T-helper 1 cell (primary cell): ENCODE results near the gene SCAMP3.
A peak's percentile ranks its signal among the peaks of the same experiment; 100 is the strongest.
"Not testable (repeated sequence)": the region's sequence is repeated elsewhere in the genome, so short reads cannot be mapped to it uniquely, and the experiment has no call there.

Source experiments
- DNase-seq, 5 donors: peaks; one replicate each; pipeline ENCODE4 v3.0.0-alpha.2; 2012 to 2020

SCAMP3 gene

GRCh38 chr1:155254228-155254713 is 7.9 kb downstream of the SCAMP3 start:
- DNase-seq = no peak

GRCh38 chr1:155253797-155254196 is 8.4 kb downstream of the SCAMP3 start:
- no peak for DNase-seq

DNA sequence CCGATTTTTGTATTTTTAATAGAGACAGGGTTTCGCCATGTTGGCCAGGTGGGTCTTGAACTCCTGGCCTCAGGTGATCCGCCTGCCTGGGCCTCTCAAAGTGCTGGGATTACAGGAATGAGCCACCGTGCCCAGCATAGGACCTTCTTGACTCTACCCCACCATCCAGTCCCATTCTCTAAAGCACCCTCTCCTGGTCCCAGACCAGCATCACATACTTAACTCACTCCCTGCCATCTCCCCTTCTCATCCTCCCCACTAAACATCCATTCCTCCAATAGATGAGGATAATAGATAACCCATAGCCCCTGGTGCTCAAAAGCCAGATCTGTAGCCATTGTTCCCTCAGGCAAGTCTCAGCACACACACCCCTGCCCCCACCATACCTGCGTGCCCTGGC is 9.0 kb downstream of the SCAMP3 start:
- no peak for DNase-seq

DNA sequence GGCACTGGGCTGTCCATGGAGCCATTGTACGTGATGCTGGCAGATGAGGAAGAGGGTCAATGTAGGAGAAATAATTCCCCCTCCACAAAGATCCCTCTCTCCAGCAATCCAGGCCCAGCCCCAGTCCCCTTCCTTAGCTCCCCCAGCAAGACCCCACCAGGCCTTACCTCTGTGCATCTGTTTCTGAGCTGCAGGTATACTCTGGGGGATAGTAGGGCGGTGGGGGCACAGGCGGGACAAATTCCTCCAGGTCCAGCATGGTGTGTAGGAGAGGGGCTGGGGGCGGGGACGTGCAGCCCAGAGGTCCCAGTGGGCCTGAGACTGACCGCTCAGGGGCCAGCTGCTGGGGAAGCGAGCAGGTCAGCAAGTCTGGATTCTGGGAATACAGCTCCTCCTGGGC is 10.6 kb downstream of the SCAMP3 start:
- DNase-seq = no peak

- DNase-seq = peak; percentile 91 to 96 (median 94)
These were observed 11.3 kb downstream of the SCAMP3 start for GRCh38 chr1:155250633-155251449.

- DNase-seq = no peak
These were observed 11.9 kb downstream of the SCAMP3 start for GRCh38 chr1:155250246-155250632.

GRCh38 chr1:155247667-155248553 is 14.2 kb downstream of the SCAMP3 start:
- no peak for DNase-seq

GRCh38 chr1:155246796-155247195 is 15.4 kb downstream of the SCAMP3 start:
- not testable (repeated sequence) for DNase-seq

- no peak for DNase-seq
These were observed 17.0 kb downstream of the SCAMP3 start for GRCh38 chr1:155245163-155245524.

DNA sequence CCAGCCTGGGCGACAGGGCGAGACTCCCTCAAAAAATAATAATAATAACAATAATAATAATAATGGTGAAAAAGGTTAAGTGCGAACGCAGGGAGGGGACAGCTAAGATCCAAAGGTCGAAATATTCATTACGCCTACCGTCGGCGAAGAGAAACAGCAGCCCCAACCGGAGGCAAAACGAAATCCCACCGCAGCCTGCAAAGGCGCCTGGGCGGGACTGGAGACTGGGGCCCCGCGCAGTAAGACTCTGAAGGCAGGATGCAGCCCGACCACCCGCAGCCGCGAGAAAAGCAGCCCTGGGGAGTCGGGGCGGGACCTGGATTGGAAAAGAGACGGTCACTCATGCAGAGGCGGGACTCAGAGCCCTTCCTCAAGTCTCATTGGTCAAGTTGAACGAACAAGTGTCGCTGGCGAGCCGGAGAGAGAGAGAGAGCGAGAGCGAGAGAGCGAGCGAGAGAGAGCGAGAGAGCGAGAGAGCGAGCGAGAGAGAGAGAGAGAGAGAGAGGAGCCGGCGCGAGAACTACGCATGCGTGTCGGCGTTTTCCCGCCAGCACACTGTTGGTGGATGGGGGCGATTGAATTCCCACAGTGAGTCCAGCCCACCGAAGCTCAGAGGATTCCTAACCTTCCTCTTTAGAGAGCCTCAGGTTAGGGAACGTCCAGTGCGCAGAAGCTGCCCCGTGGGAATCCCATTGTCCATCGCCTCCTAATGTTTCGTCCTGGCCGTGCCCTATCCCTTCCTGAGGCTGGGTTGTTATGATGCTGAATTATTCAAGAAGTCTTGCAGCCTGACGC is 17.6 kb downstream of the SCAMP3 start:
- DNase-seq = peak; percentile 87 to 99 (median 90)

- DNase-seq = no peak
These were observed 19.3 kb downstream of the SCAMP3 start for GRCh38 chr1:155242805-155243358.

DNA sequence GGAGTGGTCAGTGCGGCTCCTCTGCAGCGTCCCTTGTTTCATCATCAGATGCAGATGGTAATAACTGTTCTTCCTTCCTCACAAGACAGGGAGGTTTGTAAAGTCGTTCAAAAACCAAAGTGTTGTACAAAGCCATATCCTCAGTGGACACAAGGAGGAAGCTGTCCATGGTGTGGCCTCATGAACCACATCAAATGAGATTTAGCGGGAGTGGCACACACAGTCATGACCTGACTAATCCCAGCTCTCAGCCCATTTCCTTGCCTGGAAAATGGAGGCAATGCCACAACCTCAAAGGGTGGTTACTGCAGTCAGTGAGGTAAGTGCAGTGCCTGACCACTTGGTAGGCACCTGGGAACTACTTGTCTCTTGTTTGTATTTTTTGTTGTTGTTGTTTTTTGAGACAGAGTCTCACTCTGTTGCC is 20.3 kb downstream of the SCAMP3 start:
- DNase-seq = peak in 1 of 5 donors; percentile 27

DNA sequence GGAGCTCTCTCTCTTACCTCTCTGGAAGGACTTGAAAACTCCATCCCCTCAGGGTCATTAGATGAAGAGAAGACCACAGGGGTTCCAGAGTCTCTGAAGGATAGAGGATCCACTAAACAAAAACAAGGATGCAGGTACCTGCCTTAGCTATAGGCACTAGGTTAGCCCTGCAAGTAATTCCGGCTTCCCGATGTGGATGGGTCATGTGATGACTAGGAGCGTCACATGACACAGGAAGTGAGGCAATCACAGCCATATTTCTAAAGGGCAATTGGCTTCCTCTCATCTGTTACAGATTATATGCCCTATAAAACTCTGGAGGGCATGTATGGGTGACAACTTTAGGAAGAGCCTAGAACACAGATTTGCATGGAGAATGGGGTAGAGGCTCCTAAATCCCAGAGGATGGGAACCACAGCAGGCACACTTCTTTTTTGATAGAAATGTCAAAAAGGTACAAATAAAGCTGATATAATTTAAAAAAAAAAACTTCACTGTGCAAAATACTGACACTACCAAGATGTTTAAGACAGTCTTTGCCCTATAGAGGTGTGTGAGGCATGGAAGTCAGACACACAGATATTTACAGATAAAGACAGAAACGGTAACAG is 21.0 kb downstream of the SCAMP3 start:
- peak; percentile 28 to 82 (median 56) for DNase-seq

DNA sequence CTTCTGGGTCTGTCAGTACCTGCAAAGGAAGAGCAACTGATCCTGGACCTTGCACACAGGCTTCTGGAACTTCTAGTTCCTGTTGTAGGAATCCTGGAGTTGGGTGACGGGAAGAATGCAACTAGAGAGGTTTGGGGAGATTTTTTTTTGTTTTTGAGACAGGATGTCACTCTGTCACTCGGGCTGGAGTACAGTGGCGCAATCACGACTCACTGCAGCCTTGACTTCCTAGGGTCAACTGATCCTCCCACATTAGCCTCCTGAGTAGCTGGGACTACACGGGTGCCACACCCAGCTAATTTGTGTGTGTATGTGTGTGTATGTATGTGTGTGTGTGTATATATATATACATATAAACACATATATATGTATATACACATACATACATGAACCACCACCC is 25.7 kb downstream of the SCAMP3 start:
- DNase-seq = no peak

- DNase-seq = not testable (repeated sequence)
These were observed 26.8 kb downstream of the SCAMP3 start for GRCh38 chr1:155235375-155235774.

- DNase-seq = not testable (repeated sequence)
These were observed 28.7 kb downstream of the SCAMP3 start for GRCh38 chr1:155233502-155233901.

- not testable (repeated sequence) for DNase-seq
These were observed 29.9 kb downstream of the SCAMP3 start for GRCh38 chr1:155232001-155232978.

DNA sequence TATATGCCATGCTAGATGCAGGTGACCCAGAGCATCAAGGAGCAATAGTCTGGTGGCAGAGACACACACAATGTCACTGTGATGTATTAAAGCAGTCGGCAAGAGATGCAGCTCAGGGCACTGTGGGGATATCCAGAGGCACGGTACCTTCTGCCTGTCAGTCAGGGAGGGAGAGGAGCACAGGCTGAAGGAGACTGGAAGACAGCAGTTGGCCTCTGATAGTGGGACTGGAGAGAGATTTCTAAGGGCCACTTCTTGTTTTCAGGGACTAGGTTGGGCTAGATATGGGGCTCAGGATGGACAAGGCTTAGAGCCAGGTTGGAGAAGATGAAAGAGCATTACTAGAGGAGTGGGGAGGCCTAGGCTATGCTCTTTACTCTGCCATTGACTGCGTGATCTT is 30.9 kb downstream of the SCAMP3 start:
- not testable (repeated sequence) for DNase-seq

DNA sequence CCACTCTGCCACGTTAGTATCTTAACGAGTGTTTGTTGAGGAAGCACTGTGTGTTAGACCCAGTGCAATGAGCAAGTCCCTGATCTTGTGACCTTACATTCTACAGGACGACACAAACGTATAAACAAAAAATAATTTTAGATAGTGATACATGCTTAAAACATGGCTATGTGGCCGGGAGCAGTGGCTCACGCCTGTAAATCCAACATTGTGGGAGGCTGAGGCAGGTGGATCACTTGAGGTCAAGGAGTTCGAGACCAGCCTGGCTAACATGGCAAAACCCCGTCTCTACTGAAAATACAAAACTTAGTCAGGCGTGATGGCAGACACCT is 34.1 kb downstream of the SCAMP3 start:
- no peak for DNase-seq

DNA sequence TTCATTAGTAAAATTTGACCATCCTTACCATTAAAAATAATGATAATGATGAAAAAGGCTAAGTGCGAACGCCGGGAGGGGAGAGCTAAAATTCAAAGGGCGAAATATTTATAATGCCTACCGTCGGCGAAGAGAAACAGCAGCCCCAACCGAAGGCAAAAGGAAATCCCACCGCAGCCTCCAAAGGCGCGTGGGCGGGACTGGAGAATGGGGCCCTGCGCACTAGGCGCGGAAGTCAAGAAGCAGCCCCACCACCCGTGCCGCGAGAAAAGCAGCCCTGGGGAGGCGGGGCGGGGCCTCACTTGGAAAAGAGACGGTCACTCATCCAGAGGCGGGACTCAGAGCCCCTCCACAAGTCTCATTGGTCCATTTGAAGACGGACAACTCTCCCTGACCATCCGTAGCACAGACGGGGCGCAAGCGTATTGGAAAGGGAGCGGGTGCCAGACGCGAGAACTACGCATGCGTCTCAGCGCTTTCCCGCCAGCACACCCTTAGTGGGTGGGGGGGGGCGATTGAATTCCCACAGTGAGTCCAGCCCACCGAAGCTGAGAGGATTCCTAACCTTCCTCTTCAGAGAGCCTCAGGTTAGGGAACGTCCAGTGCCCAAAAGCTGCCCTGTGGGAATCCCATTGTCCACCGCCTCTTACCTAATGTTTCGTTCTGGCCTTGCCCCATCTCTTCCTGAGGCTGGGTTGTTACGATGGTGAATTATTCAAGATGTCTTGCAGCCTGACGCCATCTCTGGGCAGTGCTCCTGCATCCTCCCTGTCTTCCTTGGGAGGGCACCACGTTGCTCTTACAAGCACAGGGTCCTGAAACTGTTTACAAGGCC is 34.7 kb downstream of the SCAMP3 start:
- DNase-seq = peak; percentile 94 to 99 (median 97)
